H1 (cell line): Measurements from ENCODE around the gene NDUFB8. TPM values are rescaled to one million over a fixed set of nuclear protein-coding genes. Genes with fewer than 3 reads are reported as not detected.

Experiments used
- CTCF ChIA-PET: fragments of 300-600 bp; sonication (Branson Sonifier 250); formaldehyde crosslinking; loops from one replicate; lab custom pipeline; 2021; ENCODE audit not compliant: partially characterized antibody; lab: Charles Lee
- POLR2A ChIA-PET: fragments of 300-600 bp; sonication (Branson Sonifier 250); formaldehyde crosslinking; loops from one replicate; lab custom pipeline; 2021; ENCODE audit warnings: inconsistent platforms; ENCODE audit not compliant: partially characterized antibody; lab: Charles Lee
- DNase-seq, 2 experiments: peaks; one replicate each; pipeline versions ENCODE4 v3.0.0 to v3.0.0-alpha.2; 2010 to 2022; ENCODE audit warnings: low spot score in 2 of 2, low read depth in 1 of 2, mixed read lengths in 1 of 2
- FAIRE-seq: peaks from 2 replicates; lab custom pipeline; 2011; peaks lifted over from hg19 to GRCh38; lab: Jason Lieb, UNC
- H2AFZ ChIP-seq: 2 replicates; pipeline ENCODE4 v1.8.1; 2012; ENCODE audit warnings: low read length, inconsistent platforms
- H2AK5ac ChIP-seq: 2 replicates; pipeline ENCODE4 v1.6.1; 2013; ENCODE audit warnings: low read depth, low read length
- H2BK120ac ChIP-seq: replicated peaks from 2 replicates; pipeline ENCODE3; 2013; ENCODE audit warnings: low read depth, low read length, inconsistent platforms
- H2BK12ac ChIP-seq: 2 replicates; pipeline ENCODE4 v1.6.1; 2013; ENCODE audit warnings: low read depth, low read length
- H2BK15ac ChIP-seq: 2 replicates; pipeline ENCODE4 v1.6.1; 2013; ENCODE audit warnings: low read length
- H2BK20ac ChIP-seq: 2 replicates; pipeline ENCODE4 v1.6.1; 2013; ENCODE audit warnings: low read length
- H2BK5ac ChIP-seq: 2 replicates; pipeline ENCODE4 v1.6.1; 2013; ENCODE audit warnings: low read depth, low read length
- H3K14ac ChIP-seq: 2 replicates; pipeline ENCODE4 v1.6.1; 2013; ENCODE audit warnings: inconsistent platforms; ENCODE audit not compliant: insufficient read length
- H3K18ac ChIP-seq: 2 replicates; pipeline ENCODE4 v1.6.1; 2013; ENCODE audit warnings: low read length; ENCODE audit errors: extremely low read depth
- H3K23ac ChIP-seq: 2 replicates; pipeline ENCODE4 v1.6.1; 2013; ENCODE audit warnings: inconsistent platforms; ENCODE audit not compliant: insufficient read length
- H3K23me2 ChIP-seq: 2 replicates; pipeline ENCODE4 v1.6.1; 2013; ENCODE audit warnings: low read depth, low read length
- H3K27ac ChIP-seq: 2 replicates; pipeline ENCODE4 v1.6.1; 2011; ENCODE audit warnings: low read depth, low read length, inconsistent platforms
- H3K27me3 ChIP-seq, 4 experiments: replicated peaks in 1 of 4; 1 replicate in 1 of 4; 2 replicates in 3 of 4; pipeline versions ENCODE4 v1.6.1 to v1.8.1; 2011 to 2013; ENCODE audit warnings: low read length in 3 of 4, mild to moderate bottlenecking in 3 of 4, inconsistent platforms in 2 of 4, mixed read lengths in 2 of 4, moderate library complexity in 1 of 4; ENCODE audit not compliant: control insufficient read depth in 3 of 4, insufficient read depth in 3 of 4; ENCODE audit errors: extremely low read depth in 1 of 4
- H3K36me3 ChIP-seq, 4 experiments: 2 replicates each; pipeline versions ENCODE4 v1.6.1 to v1.8.1; 2011 to 2013; ENCODE audit warnings: mild to moderate bottlenecking in 4 of 4, low read length in 3 of 4, moderate library complexity in 2 of 4, control low read depth in 1 of 4, inconsistent platforms in 1 of 4; ENCODE audit not compliant: insufficient read depth in 4 of 4, control insufficient read depth in 2 of 4
- H3K4ac ChIP-seq: replicated peaks from 2 replicates; pipeline ENCODE3; 2013; ENCODE audit warnings: low read length, low read depth, mixed read lengths, inconsistent platforms; ENCODE audit not compliant: insufficient read length
- H3K4me1 ChIP-seq, 4 experiments: replicated peaks in 1 of 4; 1 replicate in 1 of 4; 2 replicates in 3 of 4; pipeline versions ENCODE4 v1.6.1 to v1.8.1; 2011 to 2013; ENCODE audit warnings: low read length in 3 of 4, inconsistent platforms in 2 of 4, mixed read lengths in 1 of 4; ENCODE audit not compliant: insufficient read depth in 4 of 4, control insufficient read depth in 3 of 4
- H3K4me2 ChIP-seq, 2 experiments: 2 replicates each; pipeline versions ENCODE4 v1.6.1 to v1.8.1; 2011 to 2013; ENCODE audit warnings: low read depth in 2 of 2, low read length in 2 of 2, control low read depth in 1 of 2, inconsistent platforms in 1 of 2, mild to moderate bottlenecking in 1 of 2; ENCODE audit not compliant: insufficient read depth in 1 of 2
- H3K4me3 ChIP-seq, 4 experiments: fragments of 200-600, 300-600 bp in 1 of 4; sonication (generic), shearing (Covaris generic), sonication (Bioruptor Twin) in 1 of 4; 2 replicates each; pipeline versions ENCODE4 v1.5.1 to v1.8.1; 2011 to 2016; ENCODE audit warnings: low read length in 4 of 4, low read depth in 3 of 4, control low read depth in 2 of 4, inconsistent platforms in 2 of 4, mild to moderate bottlenecking in 2 of 4, mixed read lengths in 1 of 4, moderate library complexity in 1 of 4; ENCODE audit not compliant: insufficient read depth in 2 of 4; ENCODE audit errors: extremely low read depth in 1 of 4
- H3K56ac ChIP-seq: replicated peaks from 2 replicates; pipeline ENCODE3; 2013; ENCODE audit warnings: low read depth, mild to moderate bottlenecking, mixed read lengths, low read length, inconsistent platforms; ENCODE audit not compliant: insufficient read length
- H3K79me1 ChIP-seq: 2 replicates; pipeline ENCODE4 v1.6.1; 2013; ENCODE audit warnings: low read depth, low read length, control low read depth
- H3K79me2 ChIP-seq, 2 experiments: 2 replicates each; pipeline versions ENCODE4 v1.6.1 to v1.8.1; 2012 to 2013; ENCODE audit warnings: low read length in 2 of 2, mild to moderate bottlenecking in 2 of 2, inconsistent platforms in 1 of 2; ENCODE audit not compliant: insufficient read depth in 2 of 2, control insufficient read depth in 1 of 2
- H3K9ac ChIP-seq, 4 experiments: replicated peaks in 1 of 4; 1 replicate in 1 of 4; 2 replicates in 3 of 4; pipeline versions ENCODE4 v1.6.1 to v1.8.1; 2011 to 2013; ENCODE audit warnings: low read depth in 3 of 4, low read length in 3 of 4, control low read depth in 2 of 4, mild to moderate bottlenecking in 2 of 4, moderate library complexity in 2 of 4, inconsistent platforms in 1 of 4; ENCODE audit errors: extremely low read depth in 1 of 4
- H3K9me3 ChIP-seq, 2 experiments: 2 replicates each; pipeline versions ENCODE4 v1.6.1 to v1.8.1; 2012 to 2013; ENCODE audit warnings: mild to moderate bottlenecking in 2 of 2, moderate library complexity in 2 of 2, control low read depth in 1 of 2, inconsistent platforms in 1 of 2, low read depth in 1 of 2, low read length in 1 of 2, mixed read lengths in 1 of 2; ENCODE audit not compliant: insufficient read depth in 2 of 2
- H4K20me1 ChIP-seq, 2 experiments: replicated peaks in 1 of 2; 2 replicates each; pipeline versions ENCODE3 to v1.8.1; 2011 to 2013; ENCODE audit warnings: inconsistent platforms in 2 of 2, low read length in 2 of 2, mild to moderate bottlenecking in 1 of 2; ENCODE audit not compliant: insufficient read depth in 2 of 2, control insufficient read depth in 1 of 2
- H4K5ac ChIP-seq: 2 replicates; pipeline ENCODE4 v1.6.1; 2013; ENCODE audit warnings: low read length, low read depth, mixed read lengths, inconsistent platforms; ENCODE audit not compliant: insufficient read length
- H4K8ac ChIP-seq: 2 replicates; pipeline ENCODE4 v1.8.0; 2013; ENCODE audit warnings: mild to moderate bottlenecking, moderate library complexity, low read length, inconsistent platforms; ENCODE audit not compliant: insufficient read depth; ENCODE audit errors: extremely low read depth
- H4K91ac ChIP-seq: replicated peaks from 2 replicates; pipeline ENCODE3; 2013; ENCODE audit warnings: low read length, mixed read lengths, inconsistent platforms; ENCODE audit not compliant: insufficient read length
- ASH2L ChIP-seq: fragments of 200-600, 300-600 bp; sonication (generic); IDR thresholded peaks from one replicate; pipeline ENCODE4 v1.7.1; 2017; ENCODE audit warnings: low read length
- E2F6 ChIP-seq: IDR thresholded peaks from 2 replicates; pipeline ENCODE4 v1.6.1; 2012; ENCODE audit warnings: inconsistent platforms
- GTF2F1 ChIP-seq: IDR thresholded peaks from 2 replicates; pipeline ENCODE4 v1.6.1; 2012; ENCODE audit warnings: low read depth, low read length, improper control_type of control experiment, borderline replicate concordance
- KDM4A ChIP-seq: IDR thresholded peaks from one replicate; pipeline ENCODE4 v1.7.1; 2012; ENCODE audit warnings: low read depth, mild to moderate bottlenecking, moderate library complexity, low read length, inconsistent platforms; ENCODE audit not compliant: severe bottlenecking
- NANOG ChIP-seq: IDR thresholded peaks from 2 replicates; pipeline ENCODE4 v1.6.1; 2011; ENCODE audit warnings: low read length, low read depth, mild to moderate bottlenecking, inconsistent platforms; ENCODE audit not compliant: insufficient read depth, poor library complexity, severe bottlenecking
- RAD21 ChIP-seq, 2 experiments: IDR thresholded peaks in 1 of 2; conservative IDR thresholded peaks in 1 of 2; 2 replicates each; pipeline ENCODE4 v1.6.1; 2011; ENCODE audit warnings: low read depth in 2 of 2, low read length in 2 of 2, improper control_type of control experiment in 1 of 2, inconsistent platforms in 1 of 2, mild to moderate bottlenecking in 1 of 2, moderate library complexity in 1 of 2
- SIN3A ChIP-seq, 2 experiments: IDR thresholded peaks in 1 of 2; conservative IDR thresholded peaks in 1 of 2; 2 replicates each; pipeline ENCODE4 v1.6.1; 2011 to 2012; ENCODE audit warnings: low read length in 2 of 2, improper control_type of control experiment in 1 of 2, low read depth in 1 of 2, mild to moderate bottlenecking in 1 of 2
- SUZ12 ChIP-seq: fragments of 200-600 bp; sonication (generic); IDR thresholded peaks from 2 replicates; pipeline ENCODE4 v1.6.1; 2012; ENCODE audit warnings: mild to moderate bottlenecking, inconsistent platforms, low read length, moderate library complexity, mixed read lengths
- WGBS, 2 experiments: shearing (Covaris generic) in 1 of 2; methylation state at CpG; one replicate each; pipeline versions ENCODE4 v1.1.6 to v1.1.7; 2013 to 2015; ENCODE audit warnings: low lambda C conversion rate in 2 of 2, mixed read lengths in 2 of 2, inconsistent platforms in 1 of 2, low coverage in 1 of 2, missing lambda C conversion rate in 1 of 2; ENCODE audit not compliant: insufficient replicate concordance in 2 of 2, insufficient coverage in 1 of 2, insufficient read length in 1 of 2; ENCODE audit errors: extremely low coverage in 1 of 2, missing lambda C conversion rate in 1 of 2; 5-methylcytosine and 5-hydroxymethylcytosine counted together
- polyA plus RNA-seq, 7 experiments: library from polyadenylated mRNA; depleted of rRNA in 3 of 7; stranded (reverse) in 5 of 7; unstranded in 2 of 7; fragments of >200 nt in 5 of 7; fragments of 200-250 nt in 2 of 7; gene quantifications; 1 replicate in 5 of 7; 2 replicates in 1 of 7; 4 replicates in 1 of 7; pipeline versions ENCODE4 v1.2.1 to v1.2.3, GENCODE V29; 2011 to 2013; ENCODE audit warnings: missing spikeins in 2 of 7, mixed read lengths in 2 of 7
- total RNA-seq: library from RNA; stranded (reverse); fragmentation: NEBNext Ultra II Directional; extraction: Animal tissue kit (Norgen Biotek cat#: 25700); gene quantifications from 2 replicates; pipeline ENCODE4 v1.2.1, GENCODE V29; 2021

Gene NDUFB8
- total and polyA plus RNA-seq, 2 of the 8 experiments (the other 6 are each of a cell fraction or from before 2014, with no cell fraction given) = 175 to 455 TPM

- peak within 1 kb of the TSS in 2 of 4 experiments; percentile 31 to 60; a peak in 3 of 7 replicates for H3K9ac ChIP-seq
- 0 out of 2 replicates have a peak, but pooled peaks have one; percentile 41 for TF ChIP-seq SUZ12
- peak; percentile 29 to 42; a peak in 3 of 4 replicates for TF ChIP-seq RAD21 (IDR thresholded peaks at IDR 0.05 in 1 of 2, conservative IDR thresholded peaks at IDR 0.05 in 1 of 2; ENCODE audit: low read depth in 2 of 2, low read length in 2 of 2)
- TF ChIP-seq E2F6 = peak; percentile 62; the same call in 1 of the 2 replicates
- peak; percentile 79 for TF ChIP-seq KDM4A
- TF ChIP-seq NANOG = no peak
- TF ChIP-seq SIN3A (conservative IDR thresholded peaks at IDR 0.05 in 1 of 2, IDR thresholded peaks at IDR 0.05 in 1 of 2; ENCODE audit: low read depth in 1 of 2, low read length in 2 of 2) = peak in 1 of 2 experiments; percentile 54; a peak in 1 of 4 replicates
- peak; percentile 57 for TF ChIP-seq ASH2L
- TF ChIP-seq GTF2F1 = no peak
Observed at GRCh38 chr10:100519311-100520051, 10.2 kb downstream of the NDUFB8 start, which contains the start of gene SEC31B. TSS of gene SEC31B (minus strand) at chr10:100519861. CDS start at chr10:100516952, 2,909 bp downstream.

More at GRCh38 chr10:100519311-100520051, 10.2 kb downstream of the NDUFB8 start, which contains the start of gene SEC31B:
- no peak within 1 kb of the TSS for H2BK120ac ChIP-seq
- peak within 1 kb of the TSS; percentile 37 to 61 (median 50) for H3K4me3 ChIP-seq
- H3K27ac ChIP-seq = no peak within 1 kb of the TSS
- no peak within 1 kb of the TSS for H2AFZ ChIP-seq
- no peak within 1 kb of the TSS for H3K14ac ChIP-seq
- no peaks in the 10 kb centered on the region for H4K20me1 ChIP-seq
- no peak within 1 kb of the TSS for H4K5ac ChIP-seq
- H2BK12ac ChIP-seq = no peak within 1 kb of the TSS
- no peaks in the 10 kb centered on the region for H3K79me2 ChIP-seq
- FAIRE-seq = no peak
- H3K4me2 ChIP-seq = peak within 1 kb of the TSS; percentile 78 to 95
- H3K4me1 ChIP-seq = peaks cover 0 to 3% (median under 1%) of the 10 kb centered on the region in 4 experiments; a peak in 2 of 7 replicates
- POLR2A ChIA-PET = interaction anchor here (0.6 to 1.9 kb wide), 11 partner anchors 16 to 145 kb away, joined by 3 to 5 read pairs (median 3); partner anchors contain the start of gene HIF1AN
- peak within 1 kb of the TSS; percentile 41; the same call in 1 of the 2 replicates for H4K8ac ChIP-seq
- no peak within 1 kb of the TSS; the same call in 1 of the 2 replicates for H3K18ac ChIP-seq
- 5% methylated on average over 72 of the region's 72 CpGs; no CpG with 5 or more reads in 1 of the 2 experiments for WGBS, 2 experiments
- CTCF ChIA-PET = interaction anchor here (0.8 to 13.4 kb wide), 52 partner anchors 8 to 369 kb away, joined by 3 to 190 read pairs (median 6); partner anchors contain the start of genes HIF1AN, PKD2L1, SCD and WNT8B
- H4K91ac ChIP-seq = no peak within 1 kb of the TSS
- no peak within 1 kb of the TSS for H3K4ac ChIP-seq
- H2BK20ac ChIP-seq = no peak within 1 kb of the TSS
- H2BK5ac ChIP-seq = no peak within 1 kb of the TSS
- H3K27me3 ChIP-seq = peaks cover 2 to 24% (median 15%) of the 10 kb centered on the region in 4 experiments; a peak in 6 of 7 replicates
- no peak within 1 kb of the TSS for H3K56ac ChIP-seq
- H3K79me1 ChIP-seq = no peaks in the 10 kb centered on the region
- H3K23ac ChIP-seq = no peak within 1 kb of the TSS
- H2AK5ac ChIP-seq = no peak within 1 kb of the TSS
- H3K23me2 ChIP-seq = peaks cover 8% of the 10 kb centered on the region
- no peaks in the 10 kb centered on the region for H3K9me3 ChIP-seq
- peak in 1 of 2 experiments; percentile 84 for DNase-seq
- peaks cover 0 to 11% (median 2%) of the 10 kb centered on the region in 4 experiments; a peak in 2 of 8 replicates for H3K36me3 ChIP-seq
- H2BK15ac ChIP-seq = no peak within 1 kb of the TSS
